ENCODE data around the gene LRCH1. TPM values are rescaled to one million over a fixed set of nuclear protein-coding genes. Genes with fewer than 3 reads are reported as not detected.

Gene LRCH1
- total RNA-seq, 4 donors from 2014 or later, result 5.0 to 20.4 (median 7.4) TPM

DNA sequence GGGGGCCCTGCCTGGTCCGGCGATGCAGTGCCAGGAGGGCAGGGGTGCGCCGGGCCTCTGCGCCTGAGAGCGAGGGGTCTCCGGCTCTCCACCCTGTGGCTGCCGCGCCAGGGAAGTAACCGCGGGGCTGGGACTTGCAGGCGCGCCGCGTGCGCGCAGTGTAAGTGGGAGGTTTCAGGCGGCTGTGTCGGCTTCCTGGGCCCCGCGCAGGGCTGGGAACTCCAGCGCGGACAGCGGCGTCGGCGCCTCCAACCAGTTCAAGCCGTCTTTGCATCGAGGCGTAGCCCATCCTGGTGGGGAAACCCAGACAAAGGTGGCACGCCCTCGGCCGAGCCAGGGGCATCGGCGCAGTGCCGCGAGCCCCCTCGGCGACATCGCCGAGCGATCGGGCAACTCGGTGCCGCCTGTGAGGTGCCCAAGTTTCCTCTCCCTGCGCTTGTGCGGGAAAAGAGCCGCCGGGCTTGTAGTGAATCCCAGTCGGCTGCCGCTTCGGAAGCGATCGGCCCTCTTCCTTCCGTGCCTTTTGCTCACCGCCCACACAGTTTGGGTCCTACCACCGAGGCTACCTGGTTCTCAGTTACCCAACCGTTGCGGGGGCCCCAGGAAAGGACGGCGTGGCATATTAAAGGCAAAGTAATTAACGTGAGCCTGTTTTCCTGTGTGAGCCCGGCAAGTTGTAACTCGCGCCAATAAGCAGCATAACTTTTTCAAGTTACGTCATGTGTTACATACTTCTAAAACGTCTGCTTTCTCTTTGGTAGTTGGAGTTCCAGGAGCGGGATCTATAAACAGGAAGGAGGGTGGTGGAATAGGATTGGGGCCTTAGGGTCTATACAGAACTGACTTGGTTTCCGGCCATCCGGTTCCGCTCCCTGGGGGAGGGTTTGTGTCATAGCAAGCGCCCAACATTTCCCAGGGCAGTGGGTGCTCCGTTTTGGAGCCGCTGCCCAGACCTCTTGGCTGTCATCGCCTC lies 1.2 kb downstream of the LRCH1 start:
- WGBS, 2 donors, result 0% methylated on average over 18 to 27 of the region's 75 CpGs
- peaks cover 11 to 45% (median 21%) of the 10 kb centered on the region in 3 donors for H3K4me1 ChIP-seq
- peak in 1 of 4 donors; percentile 37 for TF ChIP-seq POLR2A (IDR thresholded peaks at IDR 0.05)
- TF ChIP-seq, protein P1, sequence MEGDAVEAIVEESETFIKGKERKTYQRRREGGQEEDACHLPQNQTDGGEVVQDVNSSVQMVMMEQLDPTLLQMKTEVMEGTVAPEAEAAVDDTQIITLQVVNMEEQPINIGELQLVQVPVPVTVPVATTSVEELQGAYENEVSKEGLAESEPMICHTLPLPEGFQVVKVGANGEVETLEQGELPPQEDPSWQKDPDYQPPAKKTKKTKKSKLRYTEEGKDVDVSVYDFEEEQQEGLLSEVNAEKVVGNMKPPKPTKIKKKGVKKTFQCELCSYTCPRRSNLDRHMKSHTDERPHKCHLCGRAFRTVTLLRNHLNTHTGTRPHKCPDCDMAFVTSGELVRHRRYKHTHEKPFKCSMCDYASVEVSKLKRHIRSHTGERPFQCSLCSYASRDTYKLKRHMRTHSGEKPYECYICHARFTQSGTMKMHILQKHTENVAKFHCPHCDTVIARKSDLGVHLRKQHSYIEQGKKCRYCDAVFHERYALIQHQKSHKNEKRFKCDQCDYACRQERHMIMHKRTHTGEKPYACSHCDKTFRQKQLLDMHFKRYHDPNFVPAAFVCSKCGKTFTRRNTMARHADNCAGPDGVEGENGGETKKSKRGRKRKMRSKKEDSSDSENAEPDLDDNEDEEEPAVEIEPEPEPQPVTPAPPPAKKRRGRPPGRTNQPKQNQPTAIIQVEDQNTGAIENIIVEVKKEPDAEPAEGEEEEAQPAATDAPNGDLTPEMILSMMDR (IDR thresholded peaks at IDR 0.05), result peak in 3 of 6 experiments; percentile 23 to 41 (median 30)
- H3K27me3 ChIP-seq, result peaks cover 0 to 4% (median 0%) of the 10 kb centered on the region in 4 donors
- DNase-seq, result peak; percentile 14
- H3K36me3 ChIP-seq, result no peaks in the 10 kb centered on the region
- H3K4me3 ChIP-seq, result peak overlapping the region; percentile 86 to 98 (median 92)
- no peaks in the 10 kb centered on the region for H3K9me3 ChIP-seq
- peak overlapping the region; percentile 86 to 96 (median 94) for H3K27ac ChIP-seq
- intact Hi-C loops (cut with DNase I), result loop anchor here (5.0 to 10.0 kb wide), 2 partner anchors 141 to 168 kb away; no protein-coding TSS in a partner anchor

DNA sequence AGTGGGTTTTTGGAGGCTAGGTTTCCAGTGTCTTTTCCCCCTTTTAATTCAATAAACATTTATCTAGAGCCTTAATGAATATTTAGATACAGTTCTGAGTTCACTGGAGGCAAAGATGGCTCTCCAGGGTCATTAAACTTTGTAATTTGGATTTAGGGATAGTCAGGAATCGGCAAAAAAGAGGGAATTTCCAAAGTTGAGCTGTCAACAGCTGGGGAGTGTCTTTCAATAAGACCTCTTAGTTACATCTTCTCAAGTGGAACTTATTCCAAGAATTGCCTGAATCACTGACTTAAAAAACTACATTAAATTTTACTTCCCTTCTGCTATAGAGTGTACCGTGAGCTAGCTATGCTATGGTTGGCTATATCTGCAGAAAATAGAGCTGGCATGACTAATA lies 2.0 kb downstream of the LRCH1 start:
- WGBS, 2 donors, result 2 to 11% methylated on average over 2 of the region's 2 CpGs
- no peaks in the 10 kb centered on the region for H3K36me3 ChIP-seq
- intact Hi-C loops (cut with DNase I), result loop anchor here (5.0 to 10.0 kb wide), 2 partner anchors 140 to 167 kb away; no protein-coding TSS in a partner anchor
- H3K27ac ChIP-seq, result peak overlapping the region; percentile 86 to 96 (median 94)
- H3K9me3 ChIP-seq, result no peaks in the 10 kb centered on the region
- TF ChIP-seq POLR2A (IDR thresholded peaks at IDR 0.05), result no peak
- TF ChIP-seq, protein P1 (IDR thresholded peaks at IDR 0.05), result no peak
- peak overlapping the region; percentile 86 to 98 (median 92) for H3K4me3 ChIP-seq
- peaks cover 11 to 50% (median 21%) of the 10 kb centered on the region in 3 donors for H3K4me1 ChIP-seq
- H3K27me3 ChIP-seq, result no peaks in the 10 kb centered on the region
- DNase-seq, result no peak

DNA sequence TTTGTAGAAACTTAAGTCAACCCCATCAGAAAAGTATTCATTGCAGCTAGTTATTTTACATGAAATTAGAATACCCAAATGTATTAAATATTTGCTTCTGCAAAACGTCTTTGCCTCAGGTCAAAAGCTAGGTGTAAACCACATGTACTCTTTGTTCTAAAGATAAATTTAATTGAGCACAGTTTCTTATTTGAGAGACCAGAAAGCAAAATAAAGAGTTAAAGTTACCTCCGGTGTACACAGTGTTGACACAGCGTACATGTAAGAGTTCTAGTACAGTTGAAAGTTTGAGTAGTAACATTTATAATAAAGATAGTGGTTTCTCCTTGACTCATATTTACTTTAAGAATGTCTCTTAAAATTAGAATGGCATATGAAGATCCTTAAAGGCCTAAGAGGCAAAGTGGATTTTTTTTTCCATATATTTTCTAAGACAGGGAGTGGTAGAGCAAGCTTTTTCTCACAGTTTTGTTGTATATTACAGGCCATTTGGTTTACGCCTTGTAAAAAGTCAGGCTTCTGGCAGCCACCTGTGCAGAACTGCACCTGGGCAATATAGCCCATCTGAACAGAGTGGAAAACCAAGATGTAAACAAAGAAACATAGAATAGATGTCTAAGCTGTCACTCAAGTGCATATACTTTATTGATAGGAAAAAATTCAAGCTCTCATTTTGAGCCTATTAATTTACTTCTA lies 2.9 kb downstream of the LRCH1 start:
- peaks cover 11 to 59% (median 24%) of the 10 kb centered on the region in 3 donors for H3K4me1 ChIP-seq
- H3K27ac ChIP-seq, result peak overlapping the region in 3 of 4 donors; percentile 93 to 96 (median 95)
- no peaks in the 10 kb centered on the region for H3K9me3 ChIP-seq
- intact Hi-C loops (cut with DNase I), result loop anchor here (10.0 kb wide), 1 partner anchor 139 kb away; no protein-coding TSS in a partner anchor
- DNase-seq, result no peak
- 52 to 55% methylated on average over 4 of the region's 4 CpGs for WGBS, 2 donors
- no peaks in the 10 kb centered on the region for H3K27me3 ChIP-seq
- no peaks in the 10 kb centered on the region for H3K36me3 ChIP-seq
- peak overlapping the region in 3 of 4 donors; percentile 91 to 98 (median 94) for H3K4me3 ChIP-seq
- TF ChIP-seq, protein P1 (IDR thresholded peaks at IDR 0.05), result no peak
- TF ChIP-seq POLR2A (IDR thresholded peaks at IDR 0.05), result no peak

DNA sequence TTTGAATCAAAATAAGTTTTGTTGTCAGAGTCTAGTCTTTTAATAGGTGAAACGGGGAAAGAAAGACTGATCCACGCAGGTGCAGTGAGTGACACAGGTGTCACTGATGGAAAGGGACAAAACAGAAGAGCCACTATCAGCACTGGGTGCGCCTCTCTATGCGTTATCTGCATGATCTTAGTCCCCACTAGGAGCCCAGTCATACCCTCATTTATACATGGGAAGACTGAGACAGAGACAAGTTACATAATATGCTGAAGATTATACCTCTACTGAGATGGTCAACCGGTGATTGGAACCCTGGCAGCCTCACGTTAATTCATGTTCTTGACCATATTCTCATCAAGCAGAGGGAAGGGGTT lies 3.4 kb downstream of the LRCH1 start:
- no peak overlapping the region for H3K4me3 ChIP-seq
- 79 to 85% methylated on average over 6 of the region's 6 CpGs for WGBS, 2 donors
- no peaks in the 10 kb centered on the region for H3K36me3 ChIP-seq
- H3K4me1 ChIP-seq, result peaks cover 11 to 59% (median 24%) of the 10 kb centered on the region in 3 donors
- no peaks in the 10 kb centered on the region for H3K27me3 ChIP-seq
- DNase-seq, result no peak
- H3K27ac ChIP-seq, result no peak overlapping the region
- TF ChIP-seq, protein P1 (IDR thresholded peaks at IDR 0.05), result no peak
- no peaks in the 10 kb centered on the region for H3K9me3 ChIP-seq
- intact Hi-C loops (cut with DNase I), result loop anchor here (10.0 kb wide), 1 partner anchor 138 kb away; no protein-coding TSS in a partner anchor
